ENCODE results near the gene AHRR. TPM values are rescaled to one million over a fixed set of nuclear protein-coding genes. Genes with fewer than 3 reads are reported as not detected.

The AHRR gene
- total and polyA plus RNA-seq, 2 of the 4 experiments (the other 2 are of a cell fraction) = 15.6 to 37.1 TPM

GRCh38 chr5:439181-439580 lies 117.7 kb downstream of the AHRR start:
- in situ Hi-C loops (cut with MboI; ENCODE audit: low sequenced_read_pairs) (loop anchor here (5.0 kb wide), 1 partner anchor 127 kb away; no protein-coding TSS in a partner anchor), intact Hi-C loops (cut with micrococcal nuclease) (no loop called here), dilution Hi-C loops (cut with HindIII; ENCODE audit: low sequenced_read_pairs, unreplicated experiment) (no loop called here)
- ATAC-seq (ENCODE audit: low read depth) (no peak), DNase-seq (no peak)
- Histone ChIP-seq H3K27ac (ENCODE audit: insufficient read depth, low read length) (no peak overlapping the region), H3K4me3 (ENCODE audit: insufficient read depth, low read depth, low read length) (no peak overlapping the region), H3K14ac (replicated peaks; ENCODE audit: low read depth, low read length) (no peak overlapping the region), H2BK20ac (ENCODE audit: low read depth, low read length) (no peak overlapping the region), H3K4ac (ENCODE audit: low read depth, low read length) (no peak overlapping the region), H2BK120ac (ENCODE audit: low read depth, low read length) (no peak overlapping the region), H2BK15ac (ENCODE audit: low read depth, low read length) (no peak overlapping the region), H3K4me2 (ENCODE audit: low read depth, low read length) (no peak overlapping the region), H3K36me3 (ENCODE audit: control insufficient read depth, insufficient read depth, low read length) (peaks cover 15% of the 10 kb centered on the region; the same call in 1 of the 2 replicates), H4K5ac (ENCODE audit: low read depth, low read length) (no peak overlapping the region), H4K20me1 (ENCODE audit: insufficient read depth, low read length) (peaks cover 6% of the 10 kb centered on the region; the same call in 1 of the 2 replicates), H2AK9ac (replicated peaks; ENCODE audit: low read depth, low read length, poor library complexity) (no peak overlapping the region), H3K23ac (ENCODE audit: low read depth, low read length) (no peak overlapping the region), H3K9ac (ENCODE audit: low read depth, low read length) (no peak overlapping the region), H4K8ac (ENCODE audit: low read depth in 2 of 2, low read length in 2 of 2) (no peak overlapping the region), H3K27me3 (ENCODE audit: control insufficient read depth, insufficient read depth, low read length) (no peaks in the 10 kb centered on the region), H3K9me1 (ENCODE audit: insufficient read depth, low read length) (peaks cover 4% of the 10 kb centered on the region; the same call in 1 of the 2 replicates), H3K56ac (ENCODE audit: extremely low read depth, insufficient read depth, low read length) (no peak overlapping the region), H3K79me1 (ENCODE audit: low read depth in 1 of 2, low read length in 2 of 2) (peaks cover 15 to 56% of the 10 kb centered on the region in 2 experiments), H2AFZ (replicated peaks; ENCODE audit: low read length, poor library complexity) (no peak overlapping the region), H3K18ac (ENCODE audit: low read depth, low read length) (no peak overlapping the region), H2BK5ac (ENCODE audit: low read depth, low read length, poor library complexity, severe bottlenecking) (no peak overlapping the region), H3K9me3 (ENCODE audit: control insufficient read depth, insufficient read depth, low read length) (no peaks in the 10 kb centered on the region), H4K91ac (ENCODE audit: insufficient read depth, low read depth, low read length) (no peak overlapping the region), H3K4me1 (ENCODE audit: control insufficient read depth, insufficient read depth, low read length) (peaks cover 7% of the 10 kb centered on the region), H2AK5ac (ENCODE audit: low read depth, low read length) (no peak overlapping the region)
- no peak for TF ChIP-seq RFX5 (IDR thresholded peaks at IDR 0.05; ENCODE audit: low read depth, low read length)
- no peak for TF ChIP-seq RAD21 (IDR thresholded peaks at IDR 0.05; ENCODE audit: low read length)
- TF ChIP-seq SMC3 (IDR thresholded peaks at IDR 0.05; ENCODE audit: low read depth, low read length) = no peak
- TF ChIP-seq MXI1 (IDR thresholded peaks at IDR 0.05; ENCODE audit: borderline replicate concordance, low read depth, low read length) = no peak
- no peak for TF ChIP-seq NFE2L2 (IDR thresholded peaks at IDR 0.05; ENCODE audit: low read depth, low read length)
- TF ChIP-seq CEBPB (IDR thresholded peaks at IDR 0.05; ENCODE audit: low read depth, low read length) = no peak
- TF ChIP-seq, protein P1, sequence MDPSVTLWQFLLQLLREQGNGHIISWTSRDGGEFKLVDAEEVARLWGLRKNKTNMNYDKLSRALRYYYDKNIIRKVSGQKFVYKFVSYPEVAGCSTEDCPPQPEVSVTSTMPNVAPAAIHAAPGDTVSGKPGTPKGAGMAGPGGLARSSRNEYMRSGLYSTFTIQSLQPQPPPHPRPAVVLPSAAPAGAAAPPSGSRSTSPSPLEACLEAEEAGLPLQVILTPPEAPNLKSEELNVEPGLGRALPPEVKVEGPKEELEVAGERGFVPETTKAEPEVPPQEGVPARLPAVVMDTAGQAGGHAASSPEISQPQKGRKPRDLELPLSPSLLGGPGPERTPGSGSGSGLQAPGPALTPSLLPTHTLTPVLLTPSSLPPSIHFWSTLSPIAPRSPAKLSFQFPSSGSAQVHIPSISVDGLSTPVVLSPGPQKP (IDR thresholded peaks at IDR 0.05; ENCODE audit: borderline replicate concordance, low read depth, low read length) = no peak
- TF ChIP-seq CTCF (conservative IDR thresholded peaks at IDR 0.05; ENCODE audit: low read depth, low read length) = no peak
- TF ChIP-seq FOS (IDR thresholded peaks at IDR 0.05; ENCODE audit: low read depth, low read length) = no peak
- CTCF ChIA-PET = no interaction called here
- no TSS peak for BruUV-seq (replicated peaks)
- POLR2A ChIA-PET (ENCODE audit: unreplicated experiment) = no interaction called here
- no CpG with 5 or more reads among the region's 8 CpGs for WGBS, 2 experiments (ENCODE audit: extremely low coverage in 2 of 2, insufficient read length in 1 of 2)
